Keratinocyte (primary cell): ENCODE results near the gene BMPER.

Experiments used
- CTCF ChIP-seq, 3 experiments: IDR thresholded peaks in 1 of 3; conservative IDR thresholded peaks in 1 of 3; optimal IDR thresholded peaks in 1 of 3; 2 replicates in 2 of 3; 3 replicates in 1 of 3; pipeline versions ENCODE3 to v1.5.1; 2011; ENCODE audit warnings: low read length in 3 of 3, mild to moderate bottlenecking in 3 of 3, moderate library complexity in 2 of 3, control low read depth in 1 of 3, inconsistent platforms in 1 of 3; ENCODE audit not compliant: insufficient read depth in 2 of 3; ENCODE audit errors: extremely low read depth in 1 of 3
- EZH2 ChIP-seq: IDR thresholded peaks from one replicate; pipeline ENCODE4 v1.6.1; 2012; ENCODE audit warnings: inconsistent platforms, mild to moderate bottlenecking, low read length, moderate library complexity

- TF ChIP-seq CTCF (optimal IDR thresholded peaks at IDR 0.05 in 1 of 3, IDR thresholded peaks at IDR 0.05 in 1 of 3, conservative IDR thresholded peaks at IDR 0.05 in 1 of 3; ENCODE audit: extremely low read depth in 1 of 3, insufficient read depth in 2 of 3, low read length in 3 of 3) (no peak), EZH2 (no peak)
Measured at GRCh38 chr7:34104115-34104514, 198.8 kb downstream of the BMPER start.
